ENCODE data around the gene SPDL1.
A peak's percentile ranks its signal among the peaks of the same experiment; 100 is the strongest.

SPDL1 gene

DNA sequence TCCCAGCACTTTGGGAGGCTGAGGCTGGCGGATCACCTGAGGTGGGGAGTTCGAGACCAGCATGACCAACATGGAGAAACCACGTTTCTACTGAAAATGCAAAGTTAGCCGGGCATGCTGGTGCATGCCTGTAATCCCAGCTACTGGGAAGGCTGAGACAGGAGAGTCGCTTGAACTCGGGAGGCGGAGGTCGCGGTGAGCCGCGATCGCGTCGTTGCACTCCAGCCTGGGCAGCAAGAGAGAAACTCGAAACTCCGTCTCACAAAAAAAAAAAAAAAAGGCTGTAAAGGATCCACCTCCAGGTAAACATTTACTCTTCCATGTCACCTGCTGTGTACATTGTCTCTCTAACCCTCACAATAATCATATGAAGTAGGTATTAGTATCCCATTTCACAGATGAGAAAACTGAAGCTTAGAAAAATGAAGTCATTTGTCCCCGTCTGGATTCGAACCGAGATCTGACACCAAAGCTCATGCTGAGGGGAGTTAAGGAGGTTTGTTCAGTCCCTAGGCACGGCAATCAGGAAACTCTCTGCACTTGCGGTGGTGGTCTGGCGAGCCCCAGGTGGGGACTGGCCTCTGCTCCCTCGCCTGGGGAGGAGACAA, 53.0 kb downstream of the SPDL1 start:
- DNase-seq (ENCODE audit: low read depth), result no peak
- H3K4me3 ChIP-seq (ENCODE audit: low read length), result peak overlapping the region; percentile 32
- TF ChIP-seq, protein P1, sequence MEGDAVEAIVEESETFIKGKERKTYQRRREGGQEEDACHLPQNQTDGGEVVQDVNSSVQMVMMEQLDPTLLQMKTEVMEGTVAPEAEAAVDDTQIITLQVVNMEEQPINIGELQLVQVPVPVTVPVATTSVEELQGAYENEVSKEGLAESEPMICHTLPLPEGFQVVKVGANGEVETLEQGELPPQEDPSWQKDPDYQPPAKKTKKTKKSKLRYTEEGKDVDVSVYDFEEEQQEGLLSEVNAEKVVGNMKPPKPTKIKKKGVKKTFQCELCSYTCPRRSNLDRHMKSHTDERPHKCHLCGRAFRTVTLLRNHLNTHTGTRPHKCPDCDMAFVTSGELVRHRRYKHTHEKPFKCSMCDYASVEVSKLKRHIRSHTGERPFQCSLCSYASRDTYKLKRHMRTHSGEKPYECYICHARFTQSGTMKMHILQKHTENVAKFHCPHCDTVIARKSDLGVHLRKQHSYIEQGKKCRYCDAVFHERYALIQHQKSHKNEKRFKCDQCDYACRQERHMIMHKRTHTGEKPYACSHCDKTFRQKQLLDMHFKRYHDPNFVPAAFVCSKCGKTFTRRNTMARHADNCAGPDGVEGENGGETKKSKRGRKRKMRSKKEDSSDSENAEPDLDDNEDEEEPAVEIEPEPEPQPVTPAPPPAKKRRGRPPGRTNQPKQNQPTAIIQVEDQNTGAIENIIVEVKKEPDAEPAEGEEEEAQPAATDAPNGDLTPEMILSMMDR (conservative IDR thresholded peaks at IDR 0.05; ENCODE audit: low read length), result no peak

DNA sequence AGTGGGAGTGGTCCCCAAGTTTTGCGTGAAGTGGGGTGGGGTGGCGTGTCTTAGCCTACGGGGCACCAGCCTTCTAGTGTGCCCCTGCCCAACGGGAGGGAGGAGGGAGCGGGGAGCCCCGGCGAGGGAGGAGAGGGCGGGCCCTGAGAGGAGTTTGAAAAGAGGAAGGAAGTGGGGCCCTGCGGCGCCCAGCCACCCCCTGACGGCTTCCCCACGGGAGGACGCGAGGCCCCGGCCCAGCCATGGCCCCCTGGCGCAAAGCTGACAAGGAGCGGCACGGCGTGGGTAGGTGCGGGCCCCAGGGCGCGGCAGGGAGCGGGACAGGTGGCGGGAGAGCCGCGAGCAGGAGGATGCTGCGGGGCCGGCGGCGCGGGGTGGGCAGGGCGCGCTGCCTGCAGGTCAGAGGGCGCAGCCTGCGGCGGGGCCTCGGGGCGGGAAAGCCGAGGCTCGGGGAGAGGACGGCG, 53.5 kb downstream of the SPDL1 start, which contains the start of gene DOCK2:
TSS of gene DOCK2 (plus strand) at position 191 of the 464 bp plus-strand sequence. CDS start at position 243, 52 bp downstream.
- TF ChIP-seq, protein P1 (conservative IDR thresholded peaks at IDR 0.05; ENCODE audit: low read length), result no peak
- DNase-seq (ENCODE audit: low read depth), result no peak
- peak within 1 kb of the TSS; percentile 32 for H3K4me3 ChIP-seq (ENCODE audit: low read length)

DNA sequence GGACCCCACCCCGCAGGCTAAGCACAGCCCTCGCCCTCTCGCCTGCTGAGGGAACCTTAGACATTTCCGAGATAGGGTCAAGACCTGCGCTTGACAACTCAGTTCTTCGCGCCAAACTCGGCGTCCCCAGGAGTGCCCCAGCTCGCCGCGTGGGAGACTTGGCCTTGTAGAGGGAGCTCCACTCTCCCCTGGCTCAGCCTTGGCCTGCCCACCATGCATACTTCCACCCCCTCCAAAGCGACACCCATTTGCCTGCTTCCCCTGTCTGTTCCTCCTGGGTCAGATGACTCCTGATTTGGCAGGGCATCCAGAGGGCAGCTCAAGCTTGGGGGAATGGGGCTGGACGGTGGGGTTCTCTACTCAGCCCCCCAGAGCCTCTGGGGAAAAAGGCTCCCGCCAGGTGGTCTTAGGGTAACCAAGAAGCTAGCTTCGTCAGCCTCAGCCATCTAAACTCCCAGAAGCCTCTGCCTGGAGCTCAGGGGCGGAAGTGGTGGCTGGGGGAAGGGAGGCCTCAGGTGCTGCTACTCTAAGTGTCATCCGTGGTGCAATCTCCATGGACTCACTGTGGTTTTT, 54.1 kb downstream of the SPDL1 start:
- peak overlapping the region; percentile 24 for H3K4me3 ChIP-seq (ENCODE audit: low read length)
- TF ChIP-seq, protein P1 (conservative IDR thresholded peaks at IDR 0.05; ENCODE audit: low read length), result no peak
- no peak for DNase-seq (ENCODE audit: low read depth)

GRCh38 chr5:169641253-169641652, 57.7 kb downstream of the SPDL1 start:
- TF ChIP-seq, protein P1 (conservative IDR thresholded peaks at IDR 0.05; ENCODE audit: low read length), result no peak
- H3K4me3 ChIP-seq (ENCODE audit: low read length), result no peak overlapping the region
- DNase-seq (ENCODE audit: low read depth), result peak; percentile 42

GRCh38 chr5:169646856-169647255, 63.3 kb downstream of the SPDL1 start:
- no peak for DNase-seq (ENCODE audit: low read depth)
- TF ChIP-seq, protein P1 (conservative IDR thresholded peaks at IDR 0.05; ENCODE audit: low read length), result no peak
- no peak overlapping the region for H3K4me3 ChIP-seq (ENCODE audit: low read length)

DNA sequence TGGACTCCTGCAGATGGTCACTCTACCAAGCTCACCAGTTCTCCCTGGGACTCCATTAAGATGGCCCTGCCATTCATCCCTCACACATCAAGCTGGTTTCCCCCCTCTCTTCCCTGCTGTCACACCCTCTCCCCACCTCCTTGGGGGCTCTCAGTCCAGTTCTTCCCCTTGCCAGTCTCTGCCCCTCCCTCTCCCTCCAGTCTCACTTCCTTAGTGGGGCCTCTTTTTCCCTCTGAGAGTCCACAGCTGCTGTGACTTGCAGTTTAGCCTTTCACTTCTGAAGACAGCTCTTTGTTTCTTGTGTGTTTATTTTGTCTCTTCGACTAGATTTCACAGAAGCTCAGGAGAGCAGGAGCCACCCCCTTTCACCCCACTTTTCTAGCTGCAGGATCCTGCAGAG, 64.0 kb downstream of the SPDL1 start:
- no peak for DNase-seq (ENCODE audit: low read depth)
- TF ChIP-seq, protein P1 (conservative IDR thresholded peaks at IDR 0.05; ENCODE audit: low read length), result no peak
- no peak overlapping the region for H3K4me3 ChIP-seq (ENCODE audit: low read length)

- TF ChIP-seq, protein P1 (conservative IDR thresholded peaks at IDR 0.05; ENCODE audit: low read length), result no peak
- DNase-seq (ENCODE audit: low read depth), result peak; percentile 35
- H3K4me3 ChIP-seq (ENCODE audit: low read length), result no peak overlapping the region
Observed at GRCh38 chr5:169648725-169649310, 65.2 kb downstream of the SPDL1 start.

Measured in AG10803 (cell line).